GM19463 (cell line): ENCODE results near the gene TMEM151A.

ENCODE experiments used
- ATAC-seq: cut with Tn5 transposase; IDR thresholded peaks from one replicate; pipeline ENCODE4 v1.9.1; 2021; ENCODE audit warnings: mild to moderate bottlenecking, moderate library complexity; ENCODE audit not compliant: unreplicated experiment

Gene TMEM151A

GRCh38 chr11:66282468-66283455 lies 8.9 kb upstream of the TMEM151A start:
- peak; percentile 88 for ATAC-seq

- no peak for ATAC-seq
Measured at GRCh38 chr11:66283461-66284105, 8.1 kb upstream of the TMEM151A start.

DNA sequence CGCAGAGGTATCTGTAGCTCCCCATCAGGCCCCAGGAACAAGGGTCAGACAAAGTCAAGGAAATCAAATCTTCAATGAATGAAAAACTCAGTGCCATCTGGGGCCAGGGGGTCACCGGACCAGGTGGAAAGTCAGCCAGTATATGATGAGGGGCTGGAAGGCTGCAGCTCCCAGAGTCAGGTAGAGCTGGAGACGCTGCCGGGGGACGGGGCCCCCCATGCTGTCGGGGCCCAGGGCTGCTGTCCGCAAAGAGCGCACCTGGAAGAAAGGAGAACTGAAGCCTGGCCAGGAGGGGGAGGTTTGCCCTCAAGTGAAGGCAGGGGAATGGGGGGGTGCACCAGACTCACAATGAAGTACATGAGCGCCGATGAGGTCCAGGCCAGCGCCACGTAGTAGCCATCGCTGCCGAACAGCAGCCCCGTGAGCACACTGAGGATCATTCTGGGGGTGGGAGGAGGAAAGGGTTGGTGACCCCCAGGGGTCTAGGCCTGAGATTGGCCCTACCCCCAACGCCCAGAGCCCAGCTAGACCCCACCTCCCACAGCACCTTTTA lies 7.1 kb upstream of the TMEM151A start:
- no peak for ATAC-seq

- ATAC-seq, result no peak
Measured at GRCh38 chr11:66285250-66285947, 6.3 kb upstream of the TMEM151A start.

DNA sequence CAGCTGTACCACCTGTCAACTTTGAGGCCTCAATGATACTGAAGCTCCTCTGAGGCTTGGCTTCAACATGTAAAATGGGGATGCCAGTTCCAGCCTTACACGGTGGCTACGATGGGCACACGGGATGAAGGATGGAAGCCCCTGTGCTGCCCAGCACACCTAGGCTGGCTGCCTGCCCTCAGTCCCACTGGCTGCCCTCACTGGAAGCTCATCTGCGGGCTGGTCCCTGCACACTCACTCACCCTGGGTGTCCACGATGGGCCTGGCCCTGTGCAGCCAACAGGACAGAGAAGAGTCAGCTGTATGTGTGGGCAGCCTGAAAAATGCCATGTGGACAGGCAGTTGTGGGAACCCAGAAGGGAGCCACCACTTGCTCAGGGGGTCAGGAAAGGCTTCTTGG lies 5.0 kb upstream of the TMEM151A start:
- no peak for ATAC-seq

DNA sequence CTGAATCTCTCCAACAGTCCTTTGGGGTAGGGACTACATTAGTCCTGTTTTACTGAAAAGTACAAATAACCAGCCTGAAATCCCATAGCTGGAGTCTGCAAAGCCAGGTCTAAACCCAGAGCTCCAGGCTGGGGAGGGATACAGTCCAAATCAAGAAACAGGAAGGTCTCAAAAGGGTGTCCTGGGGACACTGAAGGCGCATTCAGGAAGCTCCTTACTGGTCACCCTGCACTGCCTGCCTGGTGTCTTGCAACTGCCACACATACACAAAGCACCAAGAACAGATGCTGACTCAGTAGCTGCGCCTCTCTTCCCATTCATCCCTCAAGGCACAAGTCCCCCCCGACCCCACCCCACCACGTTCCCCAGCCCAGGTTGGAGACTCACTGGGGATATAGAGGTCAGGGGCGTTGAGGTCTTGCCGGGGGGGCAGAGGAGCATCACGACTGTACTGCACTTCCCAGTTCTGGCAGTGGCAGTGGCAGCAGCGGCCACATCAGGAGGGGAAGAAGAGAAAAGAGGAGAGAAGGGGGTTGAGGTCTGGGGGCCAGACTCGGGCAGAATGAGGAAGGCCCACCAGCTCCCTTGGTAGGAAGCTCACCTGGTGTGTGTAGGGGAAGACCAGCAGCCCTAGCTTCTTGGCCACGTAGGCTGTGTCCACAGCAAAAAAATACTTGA lies 4.3 kb upstream of the TMEM151A start:
- no peak for ATAC-seq

DNA sequence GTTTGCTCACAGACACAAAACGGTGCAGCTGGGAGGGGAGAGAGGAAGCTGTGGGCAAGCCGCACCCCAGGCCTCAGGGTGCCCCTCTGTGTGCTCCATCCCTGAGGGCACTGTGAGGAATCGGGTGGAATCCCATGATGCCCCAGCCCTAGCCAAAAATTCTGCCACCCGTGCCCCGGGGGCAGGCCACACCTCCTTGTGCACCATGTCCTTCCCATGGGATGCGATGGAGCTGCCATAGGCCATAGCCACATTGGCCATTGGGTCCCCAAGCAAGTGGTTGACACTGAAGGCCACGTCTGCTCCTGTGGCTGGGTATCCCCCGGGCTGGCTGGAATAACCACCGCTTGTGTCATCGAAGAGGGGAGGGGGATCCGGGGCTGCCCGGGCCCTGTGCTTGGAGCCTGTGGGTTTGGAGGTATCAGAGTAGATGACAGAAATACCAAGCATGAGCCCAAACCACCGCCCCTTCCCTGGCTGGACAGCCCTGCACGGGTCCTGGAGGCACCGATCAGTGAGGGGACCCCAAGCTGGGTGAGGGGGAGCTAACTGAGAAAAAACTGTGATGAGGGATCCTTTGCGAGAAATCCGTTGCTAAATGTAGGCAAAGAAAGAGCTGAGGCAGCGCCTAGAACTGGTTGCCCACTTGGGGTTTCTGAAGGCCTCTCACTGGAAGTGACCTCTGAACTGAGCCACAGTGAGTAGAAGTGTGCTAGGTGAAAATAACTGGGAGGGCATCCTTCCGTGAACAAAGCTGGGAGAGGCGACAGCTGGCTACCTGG lies 3.6 kb upstream of the TMEM151A start:
- ATAC-seq, result no peak

DNA sequence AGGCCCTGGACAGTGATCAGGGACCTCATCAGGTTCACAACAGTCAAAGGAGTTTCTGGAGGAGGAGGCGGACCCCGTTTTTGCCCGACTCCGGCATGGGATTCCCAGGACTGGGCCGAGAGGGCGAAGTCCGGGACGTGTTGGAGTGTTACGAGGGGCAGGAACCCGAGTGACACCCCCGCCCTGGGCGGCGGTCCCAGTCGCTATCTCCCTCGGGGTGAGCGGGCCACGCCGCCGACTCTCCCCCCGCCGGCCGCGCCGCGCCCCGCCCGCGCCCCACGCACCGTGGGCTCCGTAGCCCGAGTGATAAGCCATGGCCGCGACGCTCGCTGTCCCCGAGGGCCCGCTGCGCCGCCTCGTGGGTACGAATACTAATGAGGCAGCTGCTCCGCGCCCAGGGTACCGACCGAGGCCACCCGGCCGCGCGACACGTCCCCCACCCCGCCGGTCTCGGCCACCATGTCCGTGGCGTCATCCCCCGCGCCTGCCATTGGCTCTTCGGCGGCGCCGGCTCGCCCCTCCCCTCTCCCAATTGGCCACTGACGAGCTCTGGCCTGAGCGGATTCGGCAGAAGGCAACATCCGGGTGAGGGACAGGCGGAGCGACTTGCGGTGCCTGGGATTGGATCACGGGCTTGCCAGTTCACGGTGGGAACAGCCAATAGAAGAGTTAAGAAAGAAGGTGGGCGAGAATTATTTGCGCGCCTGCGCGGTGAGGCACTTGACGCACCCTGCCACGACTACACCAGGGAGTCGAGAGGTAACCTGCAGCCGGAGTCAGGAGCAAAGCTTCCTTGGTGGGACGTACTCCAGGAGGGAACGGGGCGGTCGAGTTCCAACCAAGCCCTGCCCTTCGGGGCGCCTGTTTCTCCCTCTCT lies 2.8 kb upstream of the TMEM151A start, which contains the start of gene YIF1A:
TSS of gene YIF1A (minus strand) at position 473 of the 877 bp plus-strand sequence. CDS start at position 315, 158 bp downstream.
- peak; percentile 90 for ATAC-seq

GRCh38 chr11:66289548-66290329 lies 2.0 kb upstream of the TMEM151A start:
- ATAC-seq, result peak; percentile 31

DNA sequence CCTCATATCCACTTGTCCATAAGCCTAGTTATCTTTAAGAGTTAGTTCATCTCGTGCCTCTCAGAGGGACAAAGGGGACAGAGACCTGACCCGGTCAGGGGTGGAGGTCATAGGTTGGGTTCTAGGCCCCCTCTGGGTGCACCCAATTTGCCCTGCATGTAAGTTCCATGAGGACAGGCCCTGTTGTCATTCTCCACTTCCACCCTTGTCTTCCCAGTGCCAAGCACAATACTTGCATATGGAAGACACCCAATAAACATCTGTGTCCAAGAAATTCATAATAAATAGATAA lies 1.4 kb upstream of the TMEM151A start:
- no peak for ATAC-seq

DNA sequence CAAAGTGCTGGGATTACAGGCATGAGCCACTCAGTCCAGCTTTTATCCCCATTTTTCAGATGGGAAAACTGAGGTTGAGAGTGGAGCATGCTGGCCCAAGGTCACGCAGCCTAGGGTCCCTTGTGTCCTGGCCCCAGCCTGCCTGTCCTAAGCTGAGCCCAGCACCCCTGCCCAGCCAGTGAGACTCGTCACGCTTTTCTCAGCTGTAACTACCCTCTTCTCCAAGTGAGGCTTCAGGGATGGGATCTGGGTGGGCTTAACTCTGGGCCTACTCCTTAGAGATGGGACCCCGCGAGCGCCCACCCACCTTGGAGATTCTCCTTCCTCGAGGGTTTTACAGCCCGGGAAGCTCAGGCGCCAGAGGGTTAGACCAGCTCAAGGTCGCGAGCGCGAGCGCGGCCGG lies 390 bp upstream of the TMEM151A start:
- ATAC-seq, result no peak

DNA sequence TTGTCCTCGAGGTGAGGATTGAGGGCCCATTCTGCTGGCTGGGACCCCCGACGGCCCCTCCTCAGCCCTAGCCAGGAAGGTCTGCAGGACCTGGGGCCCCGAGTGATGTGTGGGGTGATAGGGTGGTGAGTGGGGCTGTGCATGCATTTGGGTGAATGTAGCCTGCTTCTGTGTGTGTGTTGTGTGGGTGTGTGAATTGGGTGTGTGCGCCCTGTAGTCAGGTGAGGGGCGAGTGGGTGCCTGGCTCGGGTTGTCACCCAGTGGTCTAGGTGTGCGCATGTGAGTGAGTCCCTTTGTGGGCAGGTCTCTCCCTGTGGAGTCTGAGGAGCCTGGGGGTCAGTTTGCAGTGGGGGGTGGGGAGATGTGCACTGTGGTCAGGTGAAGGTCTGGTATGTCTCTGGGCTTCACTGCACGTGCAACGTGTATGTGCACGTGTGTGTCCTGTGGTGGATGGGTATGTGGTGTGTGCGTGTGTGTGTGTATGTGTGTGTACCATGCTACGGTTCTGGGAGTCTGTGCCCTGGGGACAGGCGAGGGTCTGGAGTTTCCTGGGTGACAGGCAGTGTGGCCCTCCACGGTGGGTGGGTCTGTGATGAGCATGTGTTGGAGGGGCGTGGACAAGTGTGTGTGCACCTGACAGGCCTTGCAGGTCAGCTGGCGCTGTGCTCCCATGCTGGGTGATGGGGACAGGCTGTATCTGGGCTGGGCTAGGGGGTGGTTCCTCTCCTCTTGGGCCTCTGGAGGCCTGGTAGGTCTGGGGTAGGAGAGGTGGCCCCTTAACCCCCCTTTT lies 1.0 kb downstream of the TMEM151A start:
- ATAC-seq, result no peak

DNA sequence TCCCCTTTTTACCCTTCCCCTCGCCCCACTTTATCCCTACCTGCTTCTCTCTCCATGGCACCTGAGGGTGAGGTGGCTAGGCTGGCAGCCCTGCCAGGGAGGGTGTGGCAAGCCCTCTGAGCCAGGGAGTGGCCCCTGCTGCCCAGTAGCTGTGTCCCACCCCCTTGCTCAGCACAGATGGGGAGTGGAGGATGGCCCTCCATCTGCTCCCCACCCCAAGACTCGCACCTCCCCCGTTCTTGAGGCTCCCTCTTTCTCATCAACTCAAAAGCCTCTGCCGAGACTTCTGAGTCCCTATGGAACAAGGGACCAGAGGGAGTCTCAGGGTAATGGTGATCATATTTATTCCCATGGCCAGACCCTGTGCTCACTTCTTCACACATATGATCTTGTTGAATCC lies 1.7 kb downstream of the TMEM151A start:
- ATAC-seq, result no peak

DNA sequence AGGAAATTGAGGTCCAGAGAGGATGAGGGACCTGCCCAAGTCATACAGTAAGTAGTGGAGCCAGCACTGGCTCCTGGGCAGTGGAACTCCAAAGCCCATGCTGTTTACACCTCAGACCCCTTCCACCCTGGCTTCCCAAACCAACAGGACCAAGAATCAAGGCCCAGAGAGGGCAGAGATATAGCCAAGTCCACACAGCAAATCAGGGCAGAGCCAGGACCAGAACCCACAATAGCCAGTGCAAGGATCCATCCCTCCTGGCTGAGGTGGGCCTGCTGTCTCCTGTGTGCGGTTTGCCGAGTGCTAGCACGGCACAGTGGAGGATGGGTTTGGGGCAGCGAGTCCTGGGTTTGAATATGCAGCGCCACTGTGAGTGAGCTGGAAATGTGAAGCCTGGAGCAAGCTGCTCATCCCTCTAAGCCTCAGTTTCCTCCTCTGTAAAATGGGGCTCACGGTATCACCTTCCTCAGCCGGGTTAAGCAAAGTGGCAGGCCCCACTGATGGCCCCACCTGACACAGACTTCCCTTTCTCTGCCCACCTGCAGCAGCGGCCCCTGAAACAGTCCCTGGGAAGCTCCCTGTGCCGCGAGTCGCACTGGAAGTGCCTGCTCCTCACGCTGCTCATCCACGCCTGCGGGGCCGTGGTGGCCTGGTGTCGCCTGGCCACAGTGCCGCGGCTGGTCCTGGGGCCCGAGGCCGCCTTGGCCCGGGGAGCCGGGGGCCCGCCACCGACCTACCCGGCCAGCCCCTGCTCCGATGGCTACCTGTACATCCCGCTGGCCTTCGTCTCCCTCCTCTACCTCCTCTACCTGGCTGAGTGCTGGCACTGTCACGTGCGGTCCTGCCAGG lies 2.3 kb downstream of the TMEM151A start:
- no peak for ATAC-seq

DNA sequence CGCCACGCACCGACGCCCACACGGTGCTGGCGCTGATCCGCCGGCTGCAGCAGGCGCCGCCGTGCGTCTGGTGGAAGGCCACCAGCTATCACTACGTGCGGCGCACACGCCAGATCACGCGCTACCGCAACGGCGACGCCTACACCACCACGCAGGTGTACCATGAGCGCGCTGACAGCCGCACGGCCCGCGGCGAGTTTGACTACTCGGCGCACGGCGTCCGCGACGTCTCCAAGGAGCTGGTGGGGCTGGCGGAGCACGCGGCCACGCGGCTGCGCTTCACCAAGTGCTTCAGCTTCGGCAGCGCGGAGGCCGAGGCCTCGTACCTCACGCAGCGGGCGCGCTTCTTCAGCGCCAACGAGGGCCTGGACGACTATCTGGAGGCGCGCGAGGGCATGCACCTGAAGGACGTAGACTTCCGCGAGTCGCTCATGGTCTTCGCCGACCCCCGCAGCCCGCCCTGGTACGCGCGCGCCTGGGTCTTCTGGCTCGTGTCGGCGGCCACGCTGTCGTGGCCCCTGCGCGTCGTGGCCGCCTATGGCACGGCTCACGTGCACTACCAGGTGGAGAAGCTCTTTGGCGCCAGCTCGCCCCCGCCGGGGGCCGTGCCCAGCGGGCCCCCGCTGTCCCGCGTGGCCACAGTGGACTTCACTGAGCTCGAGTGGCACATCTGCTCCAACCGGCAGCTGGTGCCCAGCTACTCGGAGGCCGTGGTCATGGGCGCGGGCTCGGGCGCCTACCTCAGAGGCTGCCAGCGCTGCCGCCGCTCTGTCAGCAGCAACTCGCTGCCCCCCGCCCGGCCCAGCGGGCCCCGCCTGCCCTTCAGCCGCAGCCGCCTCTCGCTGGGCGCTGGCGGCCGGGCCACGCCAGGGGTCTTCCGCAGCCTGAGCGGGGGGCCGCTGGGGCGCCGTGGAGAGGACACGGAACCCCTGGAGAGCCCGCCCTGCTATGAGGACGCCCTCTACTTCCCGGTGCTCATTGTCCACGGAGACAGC lies 3.2 kb downstream of the TMEM151A start:
- no peak for ATAC-seq
